Upper lobe of left lung (tissue), 6 donors: ENCODE measurements around the gene TRIL. TPM values are rescaled to one million over a fixed set of nuclear protein-coding genes. Genes with fewer than 3 reads are reported as not detected.

Experiments
- ATAC-seq, 2 donors: fragments of 200-7000 bp; cut with Tn5 transposase; one replicate each; pipeline ENCODE4 v1.9.1; 2022; ENCODE audit warnings: mild to moderate bottlenecking in 2 of 2, moderate library complexity in 2 of 2; ENCODE audit not compliant: low FRiP score in 2 of 2
- DNase-seq, 2 donors: peaks; one replicate each; pipeline ENCODE4 v3.0.0-alpha.2; 2019 to 2020
- H3K27ac ChIP-seq, 4 donors: fragments of 200-600 bp; sonication (generic); one replicate each; pipeline ENCODE4 v1.5.1; 2016 to 2019
- H3K27me3 ChIP-seq, 4 donors: fragments of 200-600 bp; sonication (generic); one replicate each; pipeline ENCODE4 v1.5.1; 2017 to 2019
- H3K36me3 ChIP-seq, 4 donors: fragments of 200-600 bp; sonication (generic); one replicate each; pipeline ENCODE4 v1.5.1; 2016 to 2019
- H3K4me1 ChIP-seq, 4 donors: fragments of 200-600 bp; sonication (generic); one replicate each; pipeline ENCODE4 v1.5.1; 2018 to 2019
- H3K4me3 ChIP-seq, 4 donors: fragments of 200-600 bp; sonication (generic); one replicate each; pipeline ENCODE4 v1.5.1; 2017 to 2019; ENCODE audit warnings: mild to moderate bottlenecking in 2 of 4, moderate library complexity in 1 of 4
- H3K9me3 ChIP-seq, 4 donors: fragments of 200-600 bp; sonication (generic); one replicate each; pipeline ENCODE4 v1.5.1; 2018 to 2019
- CTCF ChIP-seq, 6 experiments: fragments of 450-650 bp in 4 of 6; fragments of 200-600 bp in 2 of 6; sonication (generic) in 2 of 6; IDR thresholded peaks; one replicate each; pipeline ENCODE4 v1.5.1; 2016 to 2019; ENCODE audit warnings: antibody characterized with exemption in 6 of 6
- EP300 ChIP-seq, 4 donors: sonication (generic); formaldehyde crosslinking; IDR thresholded peaks; one replicate each; pipeline ENCODE4 v1.5.1; 2017; ENCODE audit warnings: antibody characterized with exemption in 4 of 4, control low read depth in 2 of 4
- POLR2A ChIP-seq, 4 donors: fragments of 450-650 bp; IDR thresholded peaks; one replicate each; pipeline ENCODE4 v1.5.1; 2016 to 2017; ENCODE audit warnings: antibody characterized with exemption in 4 of 4, mild to moderate bottlenecking in 2 of 4
- POLR2AphosphoS5 ChIP-seq, 2 donors: sonication (generic); formaldehyde crosslinking; IDR thresholded peaks; one replicate each; pipeline ENCODE4 v1.5.1; 2017; ENCODE audit warnings: antibody characterized with exemption in 2 of 2
- WGBS, 2 donors: methylation state at CpG; one replicate each; pipeline ENCODE4 v1.1.5; 2017 to 2018; 5-methylcytosine and 5-hydroxymethylcytosine counted together
- total RNA-seq, 6 donors: library from RNA; depleted of rRNA in 4 of 6; stranded (reverse); fragments of >200 nt in 4 of 6; gene quantifications; one replicate each; pipeline versions ENCODE4 v1.1.0 to v1.2.1, GENCODE V29; 2016 to 2021
- donor health status: DM: no; HTN: no; CAD: no; lungs with moderate emphysema.
- donor health status: DM: no; HTN: yes; CAD: no; lungs with severe emphysema.

The TRIL gene
- total RNA-seq, 6 donors from 2014 or later: 2.8 to 11.0 (median 5.6) TPM

GRCh38 chr7:28919510-28919909 lies 38.6 kb downstream of the TRIL start:
- H3K9me3 ChIP-seq: no peaks in the 10 kb centered on the region
- H3K36me3 ChIP-seq: no peaks in the 10 kb centered on the region
- H3K27me3 ChIP-seq: no peaks in the 10 kb centered on the region
- TF ChIP-seq CTCF (IDR thresholded peaks at IDR 0.05) (no peak), POLR2AphosphoS5 (IDR thresholded peaks at IDR 0.05) (no peak), EP300 (IDR thresholded peaks at IDR 0.05) (no peak), POLR2A (IDR thresholded peaks at IDR 0.05) (no peak)
- DNase-seq: no peak
- no peak overlapping the region for H3K4me3 ChIP-seq
- no peak overlapping the region for H3K27ac ChIP-seq
- ATAC-seq: no peak
- H3K4me1 ChIP-seq: peaks cover 3 to 14% (median 8%) of the 10 kb centered on the region in 4 donors
- WGBS, 2 donors: 57 to 59% methylated on average over 9 of the region's 9 CpGs

- Histone ChIP-seq H3K36me3 (no peaks in the 10 kb centered on the region), H3K9me3 (peaks cover 0 to 9% (median 1%) of the 10 kb centered on the region in 4 donors), H3K27ac (no peak overlapping the region), H3K4me3 (no peak overlapping the region), H3K4me1 (peaks cover 0 to 9% (median 2%) of the 10 kb centered on the region in 4 donors), H3K27me3 (no peaks in the 10 kb centered on the region)
- no peak for DNase-seq
- 75 to 81% methylated on average over 5 of the region's 5 CpGs for WGBS, 2 donors
- no peak for ATAC-seq
- TF ChIP-seq POLR2AphosphoS5 (IDR thresholded peaks at IDR 0.05) (no peak), POLR2A (IDR thresholded peaks at IDR 0.05) (no peak), EP300 (IDR thresholded peaks at IDR 0.05) (no peak), CTCF (IDR thresholded peaks at IDR 0.05) (no peak)
These were observed 49.4 kb downstream of the TRIL start for GRCh38 chr7:28908775-28909174.

GRCh38 chr7:28905464-28905863 lies 52.7 kb downstream of the TRIL start:
- DNase-seq (no peak), ATAC-seq (no peak)
- H3K27ac ChIP-seq: no peak overlapping the region
- TF ChIP-seq CTCF (IDR thresholded peaks at IDR 0.05) (no peak), EP300 (IDR thresholded peaks at IDR 0.05) (no peak), POLR2AphosphoS5 (IDR thresholded peaks at IDR 0.05) (no peak), POLR2A (IDR thresholded peaks at IDR 0.05) (no peak)
- H3K36me3 ChIP-seq: no peaks in the 10 kb centered on the region
- H3K4me1 ChIP-seq: peaks cover 0 to 9% (median 2%) of the 10 kb centered on the region in 4 donors
- 94 to 97% methylated on average over 3 of the region's 3 CpGs for WGBS, 2 donors
- no peaks in the 10 kb centered on the region for H3K27me3 ChIP-seq
- no peaks in the 10 kb centered on the region for H3K9me3 ChIP-seq
- no peak overlapping the region for H3K4me3 ChIP-seq

GRCh38 chr7:28904578-28905048 lies 53.5 kb downstream of the TRIL start:
- Histone ChIP-seq H3K4me1 (peaks cover 0 to 9% (median 2%) of the 10 kb centered on the region in 4 donors), H3K27ac (no peak overlapping the region), H3K27me3 (no peaks in the 10 kb centered on the region), H3K9me3 (no peaks in the 10 kb centered on the region), H3K36me3 (no peaks in the 10 kb centered on the region), H3K4me3 (peak overlapping the region in 3 of 4 donors; percentile 13 to 38 (median 35))
- no peak for TF ChIP-seq POLR2AphosphoS5 (IDR thresholded peaks at IDR 0.05)
- no peak for TF ChIP-seq POLR2A (IDR thresholded peaks at IDR 0.05)
- no peak for TF ChIP-seq EP300 (IDR thresholded peaks at IDR 0.05)
- no peak for TF ChIP-seq CTCF (IDR thresholded peaks at IDR 0.05)
- WGBS, 2 donors: 53 to 60% methylated on average over 10 of the region's 10 CpGs
- peak in 1 of 2 donors; percentile 39 for ATAC-seq
- no peak for DNase-seq
